OCI-LY7 (cell line): ENCODE data around the gene ZBTB21. TPM values are rescaled to one million over a fixed set of nuclear protein-coding genes. Genes with fewer than 3 reads are reported as not detected.

Experiments used
- BruUV-seq: library from RNA; stranded (reverse); fragments of 400-500 nt; replicated peaks from 2 replicates; lab custom pipeline; 2021; lab: Mats Ljungman, UMichigan
- CTCF ChIA-PET: fragments of 300-600 bp; sonication (Branson Sonifier 250); formaldehyde crosslinking; loops from one replicate; lab custom pipeline; 2022; ENCODE audit warnings: antibody characterized with exemption; ENCODE audit not compliant: unreplicated experiment; lab: Charles Lee
- POLR2A ChIA-PET: fragments of 300-600 bp; sonication (Branson Sonifier 250); formaldehyde crosslinking; loops from one replicate; lab custom pipeline; 2022; ENCODE audit warnings: antibody characterized with exemption; lab: Charles Lee
- DNase-seq: peaks from one replicate; pipeline ENCODE4 v3.0.0-alpha.2; 2015; ENCODE audit warnings: low spot score
- H2AFZ ChIP-seq: fragments of 200-600 bp; sonication (generic), shearing (Covaris generic); 2 replicates; pipeline ENCODE4 v1.6.1; 2014; ENCODE audit warnings: mild to moderate bottlenecking, antibody characterized with exemption, low read length, moderate library complexity
- H3K27ac ChIP-seq: fragments of 200-600 bp; sonication (generic); 2 replicates; pipeline ENCODE4 v1.5.1; 2014; ENCODE audit warnings: mixed run types, low read depth, mild to moderate bottlenecking, moderate library complexity, low read length, inconsistent platforms; ENCODE audit not compliant: poor library complexity, severe bottlenecking
- H3K36me3 ChIP-seq: fragments of 200-600 bp; sonication (generic); 2 replicates; pipeline ENCODE4 v1.6.1; 2014; ENCODE audit warnings: mild to moderate bottlenecking, antibody characterized with exemption, low read length, moderate library complexity, mixed read lengths; ENCODE audit not compliant: insufficient read depth
- H3K4me1 ChIP-seq: fragments of 200-600 bp; sonication (generic); 2 replicates; pipeline ENCODE4 v1.5.1; 2014; ENCODE audit warnings: mild to moderate bottlenecking, low read length; ENCODE audit not compliant: insufficient read depth, poor library complexity, severe bottlenecking
- H3K4me2 ChIP-seq: fragments of 200-600 bp; sonication (generic); 2 replicates; pipeline ENCODE4 v1.6.1; 2014; ENCODE audit warnings: mild to moderate bottlenecking, low read length
- H3K4me3 ChIP-seq: fragments of 200-600 bp; sonication (generic); 2 replicates; pipeline ENCODE4 v1.5.1; 2014; ENCODE audit warnings: mild to moderate bottlenecking, low read depth, low read length; ENCODE audit not compliant: poor library complexity, severe bottlenecking
- H3K79me2 ChIP-seq: fragments of 200-600 bp; sonication (generic); 2 replicates; pipeline ENCODE4 v1.6.1; 2016; ENCODE audit warnings: low read depth, mild to moderate bottlenecking, low read length, moderate library complexity, mixed read lengths; ENCODE audit not compliant: insufficient read depth
- H3K9me2 ChIP-seq: fragments of 200-600 bp; sonication (generic); 2 replicates; pipeline ENCODE4 v1.6.1; 2016; ENCODE audit warnings: mild to moderate bottlenecking, low read length, mixed read lengths; ENCODE audit not compliant: insufficient read depth
- H3K9me3 ChIP-seq: fragments of 200-600 bp; sonication (generic); 2 replicates; pipeline ENCODE4 v1.6.1; 2014; ENCODE audit warnings: mild to moderate bottlenecking, mixed run types, low read length, mixed read lengths
- H4K20me1 ChIP-seq: fragments of 200-600 bp; sonication (generic); 2 replicates; pipeline ENCODE4 v1.6.1; 2014; ENCODE audit warnings: mild to moderate bottlenecking, antibody characterized with exemption, low read length, moderate library complexity, mixed read lengths; ENCODE audit not compliant: insufficient read depth
- CTCF ChIP-seq: fragments of 200-600 bp; sonication (generic); conservative IDR thresholded peaks from 2 replicates; pipeline ENCODE4 v1.5.1; 2014; ENCODE audit warnings: mild to moderate bottlenecking, antibody characterized with exemption, low read length, moderate library complexity, mixed read lengths
- EZH2phosphoT487 ChIP-seq: fragments of 200-600 bp; sonication (generic); IDR thresholded peaks from 2 replicates; pipeline ENCODE4 v1.6.1; 2018; ENCODE audit warnings: low read depth, borderline replicate concordance, mild to moderate bottlenecking, mixed run types, antibody characterized with exemption, low read length, moderate library complexity, mixed read lengths
- intact Hi-C: fragments of 100-400 bp; cut with micrococcal nuclease; formaldehyde crosslinking; loops from one replicate; pipeline ENCODE4 v1.10.0; 2022; ENCODE audit not compliant: unreplicated experiment
- total RNA-seq, 2 experiments: library from RNA; depleted of rRNA in 1 of 2; stranded (reverse); fragments of >200 nt in 1 of 2; shearing (Covaris generic) in 1 of 2; gene quantifications; 2 replicates each; pipeline ENCODE4 v1.2.3, GENCODE V29; 2014 to 2022

Gene ZBTB21
- total RNA-seq, 2 experiments from 2014 or later, result 10.0 to 19.6 TPM

DNA sequence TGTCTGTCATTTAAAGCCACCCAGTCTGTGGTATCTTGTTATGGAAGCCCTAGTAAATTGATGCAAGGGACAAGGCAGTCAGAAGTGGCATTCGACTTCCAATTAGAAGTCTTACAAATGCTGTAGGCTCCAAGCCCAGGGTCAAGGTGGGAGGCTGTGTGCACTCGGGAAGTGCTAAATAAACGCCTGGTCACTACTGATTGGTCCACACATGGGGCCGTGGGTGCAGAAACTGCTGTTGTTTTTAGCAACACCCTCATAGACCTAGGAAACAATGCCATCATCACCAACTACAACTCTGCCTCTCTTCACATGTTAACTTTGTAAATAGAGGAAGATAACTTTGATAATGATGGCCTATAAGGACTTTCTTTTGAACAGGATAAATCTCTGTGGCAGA, 20.2 kb upstream of the ZBTB21 start:
- Histone ChIP-seq H3K9me2 (no peaks in the 10 kb centered on the region), H2AFZ (peak overlapping the region; percentile 17; the same call in 1 of the 2 replicates), H3K27ac (no peak overlapping the region), H3K4me3 (no peak overlapping the region), H3K9me3 (no peaks in the 10 kb centered on the region), H3K4me2 (peak overlapping the region; percentile 52; the same call in 1 of the 2 replicates), H3K79me2 (no peaks in the 10 kb centered on the region), H3K4me1 (peaks cover 60% of the 10 kb centered on the region), H4K20me1 (no peaks in the 10 kb centered on the region), H3K36me3 (no peaks in the 10 kb centered on the region)
- CTCF ChIA-PET, result no interaction called here
- intact Hi-C loops, result no loop called here
- TF ChIP-seq CTCF (no peak), EZH2phosphoT487 (no peak)
- BruUV-seq, result no TSS peak
- no peak for DNase-seq
- POLR2A ChIA-PET, result interaction anchor here (1.4 kb wide), 2 partner anchors 10 to 19 kb away, joined by 4 read pairs; no protein-coding TSS in a partner anchor

DNA sequence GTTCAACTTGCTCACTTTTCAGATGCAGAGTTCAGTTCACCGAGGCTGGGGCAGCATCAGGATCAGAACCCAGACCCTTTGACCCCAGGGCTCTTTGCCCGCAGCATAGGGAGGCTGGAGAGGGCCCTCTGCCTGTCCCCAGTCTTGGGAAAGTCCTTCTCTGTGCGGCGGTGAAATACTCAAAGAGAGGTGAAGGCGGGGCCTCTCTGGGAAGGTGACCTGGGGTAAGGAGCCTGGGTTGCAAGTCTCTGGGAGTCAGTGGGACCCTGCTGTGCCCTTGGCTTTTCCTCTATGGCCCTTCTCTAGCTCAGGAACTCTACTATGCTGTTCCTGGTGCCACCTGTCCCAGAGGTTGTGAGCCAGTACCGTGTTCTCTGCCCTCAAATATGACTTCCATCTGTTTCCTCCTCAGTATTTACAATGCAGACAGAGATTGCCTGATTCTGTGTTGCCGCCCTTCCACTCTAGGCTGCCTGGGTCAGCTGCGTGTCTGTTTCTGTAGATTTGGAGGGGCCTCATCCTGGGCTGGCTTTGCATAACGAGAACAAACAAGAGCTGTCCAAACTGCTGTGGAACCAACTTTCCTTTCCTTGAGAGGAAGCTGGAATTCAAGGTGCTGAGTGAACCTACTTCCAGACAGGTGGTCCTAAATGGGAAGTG, 18.7 kb upstream of the ZBTB21 start:
- H3K27ac ChIP-seq, result peak overlapping the region; percentile 13
- H3K4me2 ChIP-seq, result peak overlapping the region; percentile 18; the same call in 1 of the 2 replicates
- peaks cover 60% of the 10 kb centered on the region for H3K4me1 ChIP-seq
- no peaks in the 10 kb centered on the region for H3K79me2 ChIP-seq
- H3K36me3 ChIP-seq, result no peaks in the 10 kb centered on the region
- CTCF ChIA-PET, result interaction anchor here (0.8 kb wide), 1 partner anchor 15 kb away, joined by 3 read pairs; no protein-coding TSS in a partner anchor
- H3K9me2 ChIP-seq, result no peaks in the 10 kb centered on the region
- BruUV-seq, result no TSS peak
- no peaks in the 10 kb centered on the region for H3K9me3 ChIP-seq
- no peaks in the 10 kb centered on the region for H4K20me1 ChIP-seq
- POLR2A ChIA-PET, result interaction anchor here (1.0 kb wide), 1 partner anchor 35 kb away, joined by 3 read pairs; no protein-coding TSS in a partner anchor
- no peak overlapping the region for H3K4me3 ChIP-seq
- H2AFZ ChIP-seq, result peak overlapping the region; percentile 72; the same call in 1 of the 2 replicates
- TF ChIP-seq CTCF, result no peak
- intact Hi-C loops, result no loop called here
- no peak for DNase-seq
